Left kidney (tissue), 8 donors: ENCODE measurements around the gene NAPSA. TPM values are rescaled to one million over a fixed set of nuclear protein-coding genes. Genes with fewer than 3 reads are reported as not detected.
"Not testable (repeated sequence)": the region's sequence is repeated elsewhere in the genome, so short reads cannot be mapped to it uniquely, and the experiment has no call there.

Source experiments
- DNase-seq: peaks from one replicate; pipeline ENCODE4 v3.0.0-alpha.2; 2013
- long read RNA-seq, 8 donors: transcript quantifications; one replicate each; lab custom pipeline, GENCODE V29; 2026
- polyA plus RNA-seq: library from polyadenylated mRNA; unstranded; fragments of 120-200 nt; gene quantifications from one replicate; pipeline ENCODE4 v1.2.1, GENCODE V29; 2013; ENCODE audit not compliant: insufficient read length

Gene NAPSA
- polyA plus RNA-seq, result 9.6 TPM
- long read RNA-seq, donor 1, partial matches to known transcripts, result 0 of 2 reads
- long read RNA-seq, donor 1, other reads (novel, unspliced or antisense), result 0 of 2 reads
- long read RNA-seq, donor 2, partial matches to known transcripts, result 0 of 2 reads
- long read RNA-seq, donor 2, other reads (novel, unspliced or antisense), result 0 of 2 reads
- long read RNA-seq, donor 3, partial matches to known transcripts, result 0 of 4 reads
- long read RNA-seq, donor 3, other reads (novel, unspliced or antisense), result 0 of 4 reads
- long read RNA-seq, donor 4, result 0 reads
- long read RNA-seq, donor 5, partial matches to known transcripts, result 0 of 2 reads
- long read RNA-seq, donor 5, other reads (novel, unspliced or antisense), result 0 of 2 reads
- long read RNA-seq, donor 6, partial matches to known transcripts, result 0 of 1 reads
- long read RNA-seq, donor 6, other reads (novel, unspliced or antisense), result 0 of 1 reads
- long read RNA-seq, donor 7, partial matches to known transcripts, result 0 of 4 reads
- long read RNA-seq, donor 7, other reads (novel, unspliced or antisense), result 0 of 4 reads
- long read RNA-seq, donor 8, partial matches to known transcripts, result 0 of 3 reads
- long read RNA-seq, donor 8, other reads (novel, unspliced or antisense), result 0 of 3 reads

DNA sequence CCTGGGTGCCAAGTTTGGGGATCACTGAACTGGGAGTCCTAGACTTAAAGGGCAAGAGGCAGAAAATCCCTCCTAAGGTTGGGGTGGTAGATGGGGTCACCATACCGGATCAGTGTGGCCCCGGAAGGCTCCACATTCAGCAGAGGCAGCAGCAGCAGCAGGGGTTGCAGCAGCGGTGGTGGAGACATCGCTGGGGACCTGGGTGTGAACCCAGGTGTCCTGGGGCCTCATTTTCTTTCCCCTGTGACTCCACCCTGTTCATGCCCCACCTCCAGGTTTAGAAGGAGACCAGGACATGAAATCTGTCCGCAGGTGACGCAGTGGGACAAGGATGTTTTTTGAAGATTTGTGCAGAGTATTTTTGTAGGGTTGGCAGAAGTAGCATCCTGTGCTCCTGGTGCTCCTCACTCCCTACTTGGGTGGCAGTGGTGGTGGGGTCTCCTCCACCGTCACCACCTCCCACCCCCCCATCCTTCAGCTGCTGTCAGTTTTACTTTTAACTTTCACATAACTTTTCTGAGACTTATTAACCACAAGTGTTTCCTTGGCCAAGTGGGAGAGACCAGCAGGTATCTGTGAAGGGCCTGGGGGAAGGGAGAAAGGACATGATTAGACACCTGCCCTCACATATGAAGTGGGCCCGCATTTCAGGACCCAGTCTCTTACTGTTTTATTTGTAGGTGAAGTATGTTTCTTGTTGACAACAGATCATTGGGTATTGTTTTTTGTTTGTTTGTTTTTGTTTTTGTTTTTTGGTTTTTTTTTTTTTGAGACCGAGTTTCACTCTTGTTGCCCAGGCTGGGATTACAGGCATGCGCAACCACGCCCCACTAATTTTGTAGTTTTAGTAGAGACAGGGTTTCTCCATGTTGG, at the start of gene NAPSA:
Gene NAPSA, minus strand, starts transcription at position 206 of the 873 bp plus-strand sequence. Its CDS starts 18 bp downstream, at position 188.
- DNase-seq, result no peak

DNA sequence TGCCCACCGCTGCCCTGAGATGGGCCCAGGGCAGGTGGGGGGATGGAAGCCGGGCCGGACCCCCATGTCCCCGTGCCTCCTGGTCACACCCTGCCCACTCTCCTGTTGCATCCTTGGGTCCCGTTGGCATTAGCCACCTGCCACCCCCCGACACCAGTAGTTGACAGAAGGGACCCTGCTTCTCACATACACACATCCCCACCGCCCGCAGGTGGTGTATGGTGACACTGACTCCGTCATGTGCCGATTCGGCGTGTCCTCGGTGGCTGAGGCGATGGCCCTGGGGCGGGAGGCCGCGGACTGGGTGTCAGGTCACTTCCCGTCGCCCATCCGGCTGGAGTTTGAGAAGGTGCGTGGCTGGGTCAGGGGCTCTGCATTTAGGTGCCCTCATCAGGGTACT, 48.1 kb upstream of the NAPSA start:
- no peak for DNase-seq

DNA sequence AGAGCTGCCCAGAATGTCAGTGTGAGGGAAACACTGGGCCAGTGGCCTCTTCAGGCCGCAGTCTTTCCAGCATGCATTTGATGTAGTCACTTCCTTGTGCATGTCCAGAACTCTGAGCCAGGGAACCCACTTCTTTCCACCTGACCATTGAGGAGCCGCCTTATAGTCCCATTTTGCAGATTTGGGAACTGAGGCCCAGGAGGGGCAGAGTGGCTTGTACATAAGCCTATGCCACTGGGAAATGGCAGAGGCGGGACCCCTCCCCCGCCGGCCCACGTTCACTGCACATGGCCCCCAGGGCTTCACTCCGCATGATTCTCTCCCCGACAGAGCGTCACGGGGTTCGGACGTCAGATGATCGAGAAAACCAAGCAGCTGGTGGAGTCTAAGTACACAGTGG, 47.7 kb upstream of the NAPSA start:
- no peak for DNase-seq

DNA sequence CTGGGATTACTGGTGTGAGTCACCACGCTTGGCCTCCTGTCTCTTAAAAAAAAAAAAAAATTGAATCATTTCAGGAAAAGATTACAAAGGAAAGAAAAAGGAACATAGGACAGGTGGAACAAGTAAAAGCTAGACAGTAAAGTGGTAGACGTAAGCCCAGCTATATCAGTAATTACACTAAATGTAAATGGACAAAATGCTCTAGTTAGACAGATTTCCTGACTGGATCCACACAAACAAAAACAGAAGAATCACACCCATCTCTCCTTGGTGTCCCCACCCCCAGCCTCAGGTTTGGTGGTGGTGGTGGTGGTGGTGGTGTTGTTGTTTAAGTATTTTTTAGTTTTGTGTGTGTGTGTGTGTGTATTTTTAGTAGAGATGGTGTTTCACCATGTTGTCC, 47.0 kb upstream of the NAPSA start:
- DNase-seq, result no peak

DNA sequence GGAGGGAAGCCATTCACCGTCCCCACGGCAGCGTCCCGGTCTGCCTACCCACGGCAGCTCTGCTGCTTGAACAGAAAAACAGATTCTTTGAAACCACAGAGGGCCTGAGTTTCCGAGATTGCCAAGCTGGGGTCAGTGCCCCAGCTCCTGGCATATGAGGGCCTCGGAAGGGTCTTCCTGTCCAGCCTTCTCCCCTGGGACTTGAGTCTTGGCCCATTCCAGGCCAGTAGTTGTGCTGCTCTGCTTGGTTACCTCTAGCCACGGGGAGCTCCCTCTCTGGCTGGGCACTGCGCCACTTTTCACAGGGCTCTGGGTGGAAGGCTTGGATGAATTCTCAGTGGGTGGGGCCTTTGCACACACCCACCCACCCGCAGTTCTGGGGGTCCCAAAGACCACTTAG, 44.7 kb upstream of the NAPSA start:
- no peak for DNase-seq

DNA sequence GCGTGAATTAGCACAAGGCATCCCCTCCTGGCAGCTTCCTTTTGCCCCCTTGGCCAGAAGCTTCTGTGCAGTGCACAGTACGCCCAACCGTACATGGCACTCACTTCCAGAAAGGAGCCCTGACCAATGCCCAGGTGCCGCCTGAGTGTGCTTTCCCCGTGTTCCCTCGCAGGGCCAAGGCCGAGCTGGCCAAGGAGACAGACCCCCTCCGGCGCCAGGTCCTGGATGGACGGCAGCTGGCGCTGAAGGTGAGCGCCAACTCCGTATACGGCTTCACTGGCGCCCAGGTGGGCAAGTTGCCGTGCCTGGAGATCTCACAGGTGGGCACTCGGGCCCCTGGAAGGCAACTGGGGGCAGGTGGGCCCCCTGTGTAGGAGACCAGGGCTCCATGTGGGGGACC, 43.9 kb upstream of the NAPSA start:
- DNase-seq, result no peak

DNA sequence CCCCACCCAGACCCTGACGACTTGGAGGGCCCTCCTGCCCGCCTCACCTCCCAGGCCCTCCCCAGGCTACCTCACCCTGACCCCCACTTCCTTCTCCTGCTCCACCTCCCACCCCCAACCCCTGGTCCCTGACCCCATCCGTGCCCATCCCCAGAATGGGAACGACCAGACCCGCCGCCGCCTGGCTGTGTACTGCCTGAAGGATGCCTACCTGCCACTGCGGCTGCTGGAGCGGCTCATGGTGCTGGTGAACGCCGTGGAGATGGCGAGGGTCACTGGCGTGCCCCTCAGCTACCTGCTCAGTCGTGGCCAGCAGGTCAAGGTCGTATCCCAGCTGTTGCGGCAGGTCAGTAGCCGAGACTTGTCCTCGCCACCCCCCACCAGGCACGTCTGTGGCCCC, 41.4 kb upstream of the NAPSA start:
- DNase-seq, result no peak

DNA sequence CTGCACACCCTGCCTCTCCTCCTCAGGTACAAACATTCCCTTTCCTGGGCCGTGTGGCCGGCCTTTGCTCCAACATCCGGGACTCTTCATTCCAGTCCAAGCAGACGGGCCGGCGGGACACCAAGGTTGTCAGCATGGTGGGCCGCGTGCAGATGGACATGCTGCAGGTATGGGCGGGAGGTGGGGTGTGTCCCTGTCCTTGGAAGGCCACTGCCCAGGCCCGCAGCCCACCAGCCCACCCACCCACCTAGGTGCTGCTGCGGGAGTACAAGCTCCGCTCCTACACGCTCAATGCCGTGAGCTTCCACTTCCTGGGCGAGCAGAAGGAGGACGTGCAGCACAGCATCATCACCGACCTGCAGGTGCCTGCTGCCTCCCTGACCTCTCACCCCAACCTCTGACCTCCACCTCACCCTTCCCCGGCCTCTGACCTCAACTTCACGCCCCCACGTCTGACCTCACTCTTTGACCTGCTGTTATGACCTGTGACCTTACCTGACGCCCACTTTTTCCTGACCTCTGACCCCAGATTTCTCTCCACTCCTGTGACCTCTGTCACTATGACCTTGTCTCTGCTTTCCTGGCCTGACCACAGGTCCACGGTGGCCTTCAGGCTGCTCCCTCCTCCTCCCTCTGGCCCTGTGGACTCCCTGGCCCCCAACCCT, 40.8 kb upstream of the NAPSA start:
- DNase-seq, result no peak

DNA sequence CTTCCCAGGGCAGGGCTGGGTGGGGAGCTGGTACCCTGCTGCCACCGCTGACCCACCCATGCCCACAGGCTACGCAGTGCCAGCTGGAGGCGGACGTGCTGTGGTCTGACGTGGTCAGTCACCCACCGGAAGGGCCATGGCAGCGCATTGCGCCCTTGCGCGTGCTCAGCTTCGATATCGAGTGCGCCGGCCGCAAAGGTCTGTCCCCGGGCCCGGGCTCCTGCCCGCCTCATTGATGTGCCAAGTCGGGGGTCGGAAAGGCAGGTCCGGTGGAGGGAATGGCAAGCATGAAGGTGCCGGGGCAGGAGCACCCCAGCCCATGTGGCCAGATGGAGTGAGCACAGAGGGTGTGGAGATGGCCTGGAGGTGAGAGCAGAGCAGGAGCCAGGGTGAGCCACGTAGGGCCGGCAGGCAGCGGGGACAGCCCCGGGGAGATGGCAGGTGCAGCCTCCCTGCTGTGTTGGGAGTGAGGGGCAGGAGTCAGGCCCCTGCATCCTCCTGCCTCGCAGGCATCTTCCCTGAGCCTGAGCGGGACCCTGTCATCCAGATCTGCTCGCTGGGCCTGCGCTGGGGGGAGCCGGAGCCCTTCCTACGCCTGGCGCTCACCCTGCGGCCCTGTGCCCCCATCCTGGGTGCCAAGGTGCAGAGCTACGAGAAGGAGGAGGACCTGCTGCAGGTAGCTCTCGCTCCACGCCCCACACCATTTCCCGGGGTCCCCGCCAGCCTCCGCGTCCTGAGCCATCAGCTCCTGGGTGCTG, 37.3 kb upstream of the NAPSA start:
- no peak for DNase-seq

DNA sequence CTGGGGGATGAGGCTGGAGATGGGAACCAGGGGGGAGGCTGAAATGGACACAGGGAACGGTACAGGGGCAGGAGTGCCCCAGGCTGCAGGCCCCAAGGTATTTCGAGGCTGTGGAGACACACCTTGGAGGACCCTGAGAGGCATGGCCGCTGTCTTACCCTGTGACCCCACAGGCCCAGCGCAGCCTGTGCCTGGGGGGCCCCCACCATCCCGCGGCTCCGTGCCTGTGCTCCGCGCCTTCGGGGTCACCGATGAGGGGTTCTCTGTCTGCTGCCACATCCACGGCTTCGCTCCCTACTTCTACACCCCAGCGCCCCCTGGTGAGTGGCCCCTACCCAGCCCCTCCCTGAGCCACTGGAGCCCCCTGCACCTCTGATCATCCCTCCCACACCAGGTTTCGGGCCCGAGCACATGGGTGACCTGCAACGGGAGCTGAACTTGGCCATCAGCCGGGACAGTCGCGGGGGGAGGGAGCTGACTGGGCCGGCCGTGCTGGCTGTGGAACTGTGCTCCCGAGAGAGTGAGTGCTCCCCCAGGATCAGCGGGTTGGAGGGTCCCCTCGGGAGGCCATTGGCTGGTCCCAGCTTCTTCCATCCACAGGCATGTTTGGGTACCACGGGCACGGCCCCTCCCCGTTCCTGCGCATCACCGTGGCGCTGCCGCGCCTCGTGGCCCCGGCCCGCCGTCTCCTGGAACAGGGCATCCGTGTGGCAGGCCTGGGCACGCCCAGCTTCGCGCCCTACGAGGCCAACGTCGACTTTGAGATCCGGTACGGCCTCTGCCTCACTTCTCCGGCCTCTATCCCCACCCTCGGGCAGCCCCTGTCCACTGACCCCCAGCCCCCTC, 36.4 kb upstream of the NAPSA start:
- DNase-seq, result no peak

DNA sequence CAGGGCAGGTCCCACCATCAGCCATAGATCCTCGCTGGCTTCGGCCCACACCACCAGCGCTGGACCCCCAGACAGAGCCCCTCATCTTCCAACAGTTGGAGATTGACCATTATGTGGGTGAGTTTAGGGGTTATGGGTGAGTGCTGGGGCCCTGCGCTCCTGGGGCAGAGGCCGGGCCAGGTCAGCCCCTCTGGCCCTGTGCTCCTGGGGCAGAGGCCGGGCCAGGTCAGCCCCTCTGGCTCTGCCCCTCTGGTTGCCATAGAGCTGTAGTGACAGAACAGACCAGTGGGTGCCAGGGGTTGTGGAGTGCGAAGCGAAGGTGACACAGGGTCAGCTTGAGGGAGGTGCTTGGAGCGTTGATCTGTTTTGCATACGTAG, 33.9 kb upstream of the NAPSA start:
- no peak for DNase-seq

DNA sequence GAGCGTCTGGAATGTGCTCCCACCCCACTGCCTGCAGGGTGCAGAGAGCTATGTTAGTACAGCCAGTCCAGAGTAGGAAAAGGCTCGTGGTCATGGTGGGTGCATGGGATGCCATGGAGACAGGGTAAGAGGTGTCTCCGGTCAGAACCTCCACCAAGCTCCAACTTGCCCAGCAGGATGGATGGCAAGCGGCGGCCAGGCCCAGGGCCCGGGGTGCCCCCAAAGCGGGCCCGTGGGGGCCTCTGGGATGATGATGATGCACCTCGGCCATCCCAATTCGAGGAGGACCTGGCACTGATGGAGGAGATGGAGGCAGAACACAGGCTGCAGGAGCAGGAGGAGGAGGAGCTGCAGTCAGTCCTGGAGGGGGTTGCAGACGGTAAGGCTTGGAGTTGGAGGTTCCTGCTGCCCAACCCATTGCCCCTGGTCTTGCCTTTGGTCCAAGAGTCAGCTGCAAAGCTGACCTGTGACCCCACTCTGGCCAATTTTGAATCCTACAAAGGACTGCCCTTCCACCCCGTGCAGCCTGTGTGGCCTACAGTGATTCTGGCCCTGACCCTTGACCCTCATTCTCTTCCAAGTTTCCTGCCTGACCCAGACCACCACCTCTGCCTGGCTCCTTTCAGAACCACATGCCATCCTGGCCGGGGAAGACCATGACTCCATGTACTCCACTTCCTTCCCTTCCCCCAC, 33.4 kb upstream of the NAPSA start:
- DNase-seq, result no peak

DNA sequence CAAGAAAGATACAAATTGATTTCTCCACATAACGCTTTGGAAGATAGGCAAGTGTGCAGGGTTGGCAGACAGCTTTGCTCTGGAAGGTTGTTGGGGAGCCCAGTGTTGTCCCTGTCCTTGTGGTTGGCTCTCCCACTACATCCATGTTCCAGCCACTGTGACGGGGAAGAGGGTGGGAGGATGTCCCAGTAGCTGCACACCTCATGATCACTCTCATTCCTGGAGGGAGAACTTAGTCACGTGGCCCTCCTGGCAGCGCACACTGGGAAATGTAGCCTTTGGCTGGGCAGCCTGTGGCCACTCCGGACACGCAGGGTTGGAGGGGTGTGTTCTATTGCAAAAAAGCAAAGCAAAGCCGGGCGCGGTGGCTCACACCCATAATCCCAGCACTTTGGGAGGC, 28.6 kb upstream of the NAPSA start:
- no peak for DNase-seq

DNA sequence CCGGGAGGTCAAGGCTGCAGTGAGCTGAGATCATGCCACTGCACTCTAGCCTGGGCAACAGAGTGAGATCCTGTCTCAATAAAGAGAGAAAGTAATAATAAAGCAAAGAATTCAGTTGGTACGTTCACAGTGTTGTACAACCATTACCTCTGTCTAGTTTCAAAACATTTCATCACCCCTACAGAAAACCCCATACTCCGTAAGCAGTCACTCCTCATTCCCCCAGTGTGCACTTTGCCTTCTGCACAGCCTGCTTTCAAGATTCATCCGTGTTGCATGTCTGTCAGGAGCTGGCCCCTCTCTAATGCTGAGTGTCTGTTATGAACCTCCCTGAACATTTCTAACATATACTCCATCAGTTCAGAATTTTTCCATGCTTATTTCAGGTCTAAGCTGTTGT, 28.1 kb upstream of the NAPSA start:
- DNase-seq, result no peak

DNA sequence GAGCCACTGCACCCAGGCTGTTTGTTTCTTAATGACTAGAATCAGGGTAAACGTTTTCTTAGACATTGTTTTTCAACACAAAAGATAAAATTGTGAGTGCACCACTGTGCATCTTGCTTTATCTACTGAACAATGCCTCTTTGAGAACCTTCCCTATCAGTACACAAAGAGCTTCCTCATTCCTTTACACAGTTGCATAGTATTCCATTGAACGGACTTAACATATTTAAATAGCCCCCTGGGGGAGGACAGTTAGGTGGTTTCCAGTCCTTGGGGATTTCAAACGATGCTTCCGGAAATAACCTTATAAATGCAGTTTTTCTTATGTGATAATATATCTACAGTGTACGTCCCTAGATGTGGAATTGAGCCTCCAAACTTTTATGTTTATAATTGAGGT, 27.3 kb upstream of the NAPSA start:
- DNase-seq, result no peak

DNA sequence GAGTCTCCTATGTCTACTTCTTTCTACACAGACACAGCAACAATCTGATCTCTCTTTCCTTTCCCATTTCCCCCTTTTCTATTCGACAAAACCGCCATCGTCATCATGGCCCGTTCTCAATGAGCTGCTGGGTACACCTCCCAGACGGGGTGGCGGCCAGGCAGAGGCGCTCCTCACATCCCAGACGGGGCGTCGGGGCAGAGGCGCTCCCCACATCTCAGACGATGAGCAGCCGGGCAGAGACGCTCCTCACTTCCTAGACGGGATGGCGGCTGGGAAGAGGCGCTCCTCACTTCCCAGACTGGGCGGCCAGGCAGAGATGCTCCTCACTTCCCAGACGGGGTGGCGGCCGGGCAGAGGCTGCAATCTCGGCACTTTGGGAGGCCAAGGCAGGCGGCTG, 25.5 kb upstream of the NAPSA start:
- DNase-seq, result not testable (repeated sequence)

DNA sequence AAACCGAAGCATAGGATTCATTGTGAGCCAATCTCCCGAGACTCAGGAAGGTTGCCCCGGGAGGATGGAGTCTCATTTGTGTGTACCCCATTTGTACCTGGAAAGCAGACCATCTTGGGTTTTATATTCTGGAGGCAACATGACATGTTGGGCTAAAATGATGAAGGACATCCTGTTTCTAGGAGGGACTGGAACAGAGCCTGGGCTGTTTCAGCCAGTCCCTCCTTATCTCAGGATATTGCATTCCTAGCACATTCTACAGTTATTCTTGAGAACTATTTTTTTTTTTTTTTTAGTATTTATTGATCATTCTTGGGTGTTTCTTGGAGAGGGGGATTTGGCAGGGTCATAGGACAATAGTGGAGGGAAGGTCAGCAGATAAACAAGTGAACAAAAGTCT, 24.9 kb upstream of the NAPSA start:
- DNase-seq, result not testable (repeated sequence)

DNA sequence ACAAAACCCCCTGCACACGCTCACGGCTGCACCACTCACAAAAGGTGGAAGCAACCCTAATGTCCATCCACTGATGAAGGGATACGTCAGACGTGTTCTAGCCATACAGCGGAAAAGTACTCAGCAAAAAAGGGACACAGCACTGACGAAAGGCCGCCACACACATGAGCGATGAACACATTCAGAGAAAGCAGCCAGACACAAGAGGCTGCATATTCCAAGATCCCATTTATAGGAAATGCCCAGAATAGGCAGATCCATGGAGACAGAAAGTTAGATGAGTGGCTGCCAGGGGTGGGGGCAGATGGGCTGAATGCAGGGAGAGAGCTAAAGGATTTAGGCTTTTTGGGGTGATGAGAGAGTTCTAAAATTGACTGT, 22.4 kb upstream of the NAPSA start:
- no peak for DNase-seq

DNA sequence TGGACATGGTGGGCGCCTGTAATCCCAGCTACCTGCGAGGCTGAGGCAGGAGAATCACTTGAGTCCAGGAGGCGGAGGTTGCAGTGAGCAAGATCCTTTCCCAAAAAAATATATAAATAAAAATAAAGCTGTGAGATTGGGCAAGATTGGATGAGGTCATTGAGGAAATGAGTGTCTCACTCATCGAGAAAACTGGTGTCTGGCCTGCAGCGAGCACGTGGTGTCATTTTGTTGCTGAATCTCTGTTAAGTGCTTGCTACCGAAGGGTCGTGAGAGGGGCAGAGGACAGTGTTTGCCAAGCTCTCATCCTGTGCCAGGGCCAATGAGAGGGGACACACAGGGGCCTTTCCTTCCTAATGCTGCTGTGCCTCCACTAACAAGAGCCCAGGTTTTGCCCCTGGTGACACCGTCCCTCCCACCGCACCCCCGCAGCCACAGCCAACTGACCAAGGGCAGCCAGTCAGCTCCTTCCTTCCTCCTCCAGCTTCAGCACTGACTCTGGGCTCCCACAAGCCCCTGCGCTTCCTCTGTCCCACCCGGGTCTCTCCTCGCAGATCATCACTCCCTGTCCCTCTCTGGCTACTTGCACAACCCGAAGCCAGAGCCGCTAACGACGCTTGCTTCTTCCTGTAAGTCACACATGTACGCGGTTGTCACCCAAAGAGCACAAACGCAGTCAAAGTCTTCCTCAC, 21.9 kb upstream of the NAPSA start:
- DNase-seq, result no peak
